GM21737 (cell line): ENCODE data around the gene MELK.
"Not testable (repeated sequence)": the region's sequence is repeated elsewhere in the genome, so short reads cannot be mapped to it uniquely, and the experiment has no call there.

Source experiments
- ATAC-seq: cut with Tn5 transposase; IDR thresholded peaks from one replicate; pipeline ENCODE4 v1.9.1; 2021; ENCODE audit warnings: mild to moderate bottlenecking, moderate library complexity; ENCODE audit not compliant: unreplicated experiment

Gene MELK

DNA sequence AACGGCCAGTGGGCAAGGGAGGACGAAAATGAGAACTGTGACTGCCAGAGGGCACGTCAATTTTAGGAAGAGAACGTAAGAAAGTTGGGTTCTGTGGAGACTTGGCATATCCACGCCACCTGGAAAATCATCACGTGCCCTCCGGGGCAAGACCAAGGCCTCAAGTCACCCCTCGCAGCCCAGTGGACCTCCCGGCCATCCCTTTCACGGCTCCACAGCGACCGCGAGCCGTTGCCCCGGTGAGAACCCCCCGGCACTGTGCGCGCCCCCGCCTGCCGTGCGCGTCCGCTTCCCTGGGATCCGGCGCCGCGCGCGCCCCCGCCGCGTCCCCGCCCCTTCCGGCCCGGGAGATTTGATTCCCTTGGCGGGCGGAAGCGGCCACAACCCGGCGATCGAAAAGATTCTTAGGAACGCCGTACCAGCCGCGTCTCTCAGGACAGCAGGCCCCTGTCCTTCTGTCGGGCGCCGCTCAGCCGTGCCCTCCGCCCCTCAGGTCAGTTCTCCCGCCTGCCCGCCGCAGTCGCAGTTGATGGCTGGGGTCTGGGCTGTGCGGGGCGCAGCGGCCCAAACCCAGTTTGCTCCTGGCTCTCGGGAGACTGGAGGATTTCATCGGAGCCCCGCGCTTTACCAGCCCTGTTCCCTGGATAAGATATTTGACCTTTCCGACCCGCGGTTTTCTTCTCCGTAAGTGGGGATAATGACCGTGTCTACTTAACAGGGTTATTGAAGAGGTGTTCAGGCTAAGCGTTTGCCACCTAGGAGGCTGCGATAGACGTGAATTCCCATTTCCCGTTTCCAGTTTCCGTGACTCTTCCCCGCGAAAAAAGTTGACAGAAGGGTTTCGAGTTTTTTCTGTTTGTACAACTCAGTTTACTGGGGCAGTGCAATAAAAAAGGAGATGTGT is at the start of gene MELK:
Gene MELK, plus strand, starts transcription at position 381 of the 904 bp plus-strand sequence. CDS start 8,787 bp downstream, outside the sequence.
- ATAC-seq, result peak; percentile 81

DNA sequence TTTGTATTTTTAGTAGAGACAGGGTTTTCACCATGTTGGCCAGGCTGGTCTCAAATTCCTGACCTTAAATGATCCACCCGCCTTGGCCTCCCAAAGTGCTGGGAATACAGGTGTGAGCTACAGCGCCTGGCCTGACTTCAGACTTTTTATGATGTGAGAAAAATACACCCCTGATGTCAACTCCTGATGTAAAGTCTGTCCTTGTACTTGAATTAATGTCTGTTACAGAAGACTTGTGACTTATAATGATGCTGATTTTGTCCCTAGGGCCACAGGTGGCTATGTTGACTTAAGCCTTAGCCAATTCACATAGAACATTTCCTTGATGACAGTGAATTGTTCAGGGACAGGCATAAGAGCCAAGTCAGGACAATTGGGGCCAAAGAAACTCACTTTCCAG is 42.5 kb upstream of the MELK start:
- ATAC-seq, result no peak

DNA sequence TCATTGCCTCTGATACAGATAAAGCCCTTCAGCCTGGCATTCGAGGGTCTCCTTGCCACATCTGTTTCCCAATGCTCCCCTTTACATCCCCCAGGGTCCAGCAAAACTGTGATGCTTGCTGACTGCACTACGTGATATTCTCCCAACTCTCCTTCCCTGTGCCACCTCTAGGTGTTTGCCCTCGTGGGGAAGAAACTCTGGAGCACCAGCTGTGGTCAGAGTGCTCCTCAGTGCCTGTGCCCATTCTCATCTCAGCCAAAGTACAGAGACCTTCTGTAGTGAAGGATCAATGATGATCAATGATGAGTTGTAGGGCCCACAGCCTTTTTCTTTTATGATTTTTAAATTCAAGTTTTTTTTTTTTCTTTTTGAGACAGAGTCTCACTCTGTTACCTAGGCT is 40.3 kb upstream of the MELK start:
- ATAC-seq, result no peak

DNA sequence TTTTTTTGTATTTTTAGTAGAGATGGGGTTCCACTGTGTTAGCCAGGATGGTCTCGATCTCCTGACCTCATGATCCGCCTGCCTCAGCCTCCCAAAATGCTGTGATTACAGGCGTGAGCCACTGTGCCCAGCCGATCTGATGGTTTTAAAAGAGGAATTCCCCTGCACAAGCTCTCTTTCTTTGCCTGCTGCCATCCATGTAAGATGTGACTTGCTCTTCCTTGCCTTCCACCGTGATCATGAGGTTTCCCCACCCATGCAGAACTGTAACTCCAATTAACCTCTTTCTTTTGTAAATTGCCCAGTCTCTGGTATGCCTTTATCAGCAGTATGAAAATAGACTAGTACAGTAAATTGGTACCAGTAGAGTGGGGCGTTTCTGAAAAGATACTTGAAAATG is 39.0 kb upstream of the MELK start:
- ATAC-seq, result not testable (repeated sequence)

DNA sequence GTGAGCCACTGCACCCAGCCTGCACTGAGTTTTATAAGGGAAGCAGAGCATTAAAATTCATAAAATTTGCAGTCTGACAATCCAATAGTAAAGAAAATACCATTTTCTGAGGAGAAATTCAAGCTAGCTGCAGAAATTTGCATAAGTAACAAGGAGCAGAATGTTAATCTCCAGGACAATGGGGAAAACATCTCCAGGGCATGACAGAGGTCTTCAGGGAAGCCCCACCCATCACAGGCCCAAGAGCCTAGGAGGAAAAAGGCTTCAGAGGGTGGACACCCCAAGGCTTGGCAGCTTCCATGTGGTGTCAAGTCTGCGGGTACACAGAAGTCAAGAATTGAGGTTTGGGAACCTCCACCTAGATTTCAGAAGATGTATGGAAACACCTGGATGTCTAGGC is 37.6 kb upstream of the MELK start:
- no peak for ATAC-seq

DNA sequence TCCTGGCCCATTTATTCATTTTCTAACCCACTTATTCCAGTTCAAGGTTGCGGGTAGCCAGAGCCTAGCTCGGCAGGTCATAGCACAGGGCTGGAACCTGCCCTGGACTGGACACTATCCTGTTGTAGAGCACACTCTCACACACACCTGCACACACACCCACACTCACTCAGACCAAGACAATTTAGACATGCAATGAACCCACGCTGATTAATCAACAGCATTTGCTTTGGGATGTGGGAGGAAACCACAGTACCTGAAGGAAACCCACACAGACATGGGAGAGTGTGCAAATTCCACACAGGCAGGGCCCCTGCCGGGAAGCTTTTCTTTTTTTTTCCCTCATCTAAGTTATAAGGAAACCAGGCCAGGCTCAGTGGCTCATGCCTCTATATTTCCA is 34.8 kb upstream of the MELK start:
- no peak for ATAC-seq

DNA sequence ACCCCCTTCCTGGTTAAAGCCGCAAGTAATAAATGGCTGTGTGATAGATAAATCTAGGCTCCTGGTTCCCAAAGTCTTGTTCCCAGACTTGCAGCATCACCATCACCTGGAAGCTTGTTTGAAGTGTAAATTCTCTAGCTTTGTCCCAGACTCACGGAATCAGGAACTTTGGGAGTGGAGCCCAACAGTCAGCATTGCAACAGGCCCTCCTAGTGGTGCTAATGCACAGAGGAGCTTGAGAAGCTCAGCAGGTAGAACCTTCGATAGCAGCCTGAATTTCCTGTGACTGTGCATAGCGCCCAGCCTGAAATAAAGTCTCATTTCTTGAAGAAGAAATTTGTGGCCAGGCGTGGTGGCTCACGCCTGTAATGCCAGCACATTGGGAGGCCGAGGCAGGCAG is 30.3 kb upstream of the MELK start:
- ATAC-seq, result no peak

DNA sequence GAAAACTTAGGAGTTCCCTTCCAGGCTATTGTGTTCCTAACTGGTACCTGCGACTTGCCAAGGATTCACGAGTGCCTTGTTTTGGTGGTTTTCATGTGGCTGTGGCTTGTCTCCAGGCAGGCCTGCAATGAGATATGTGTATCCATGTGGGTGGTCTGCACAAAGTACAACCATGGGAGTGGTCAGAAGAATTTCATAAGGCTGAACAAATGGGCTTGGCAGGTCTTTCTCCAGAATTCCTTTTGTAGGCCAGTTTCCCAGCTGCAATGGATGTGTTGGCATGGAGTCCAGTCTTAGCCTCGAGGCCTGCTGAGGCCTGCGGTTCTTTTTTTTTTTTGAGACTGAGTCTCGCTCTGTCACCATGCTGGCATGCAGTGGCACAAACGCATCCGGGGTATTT is 28.8 kb upstream of the MELK start:
- no peak for ATAC-seq

DNA sequence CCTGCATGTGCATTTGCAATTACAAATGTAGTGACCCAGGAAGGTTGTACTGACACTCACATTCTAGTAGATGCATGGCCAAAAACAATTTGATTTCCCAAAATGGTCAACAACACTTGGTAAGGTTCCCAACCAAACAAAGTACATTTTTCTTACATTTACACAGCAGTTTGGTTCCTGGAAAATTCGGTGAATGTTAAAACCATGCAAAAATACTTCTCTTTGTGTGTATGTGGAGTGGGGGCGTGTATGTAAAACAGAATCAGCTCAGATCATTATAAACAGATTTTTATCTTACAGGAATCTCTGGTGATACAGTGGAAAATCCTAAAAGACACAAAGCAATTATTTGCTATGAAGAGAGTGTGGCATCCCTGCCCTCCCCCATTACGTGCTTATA is 25.1 kb upstream of the MELK start:
- ATAC-seq, result no peak

DNA sequence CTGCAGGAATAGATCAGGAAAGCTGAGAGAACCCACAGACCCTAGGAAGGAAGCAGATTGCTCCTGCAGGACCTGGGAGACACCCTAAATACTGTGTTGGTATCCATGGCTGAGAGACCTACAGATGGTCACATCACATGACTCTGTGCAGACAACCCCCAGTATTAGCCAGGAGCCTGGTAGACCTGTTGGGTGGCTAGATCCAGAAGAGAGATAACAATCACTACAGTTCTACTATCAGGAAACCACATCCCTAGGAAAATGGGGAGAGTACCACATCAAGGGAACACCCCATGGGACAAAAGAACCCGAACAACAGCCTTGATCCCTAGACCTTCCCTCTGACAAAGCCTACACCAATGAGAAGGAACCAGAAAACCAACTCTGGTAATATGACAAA is 24.2 kb upstream of the MELK start:
- no peak for ATAC-seq

DNA sequence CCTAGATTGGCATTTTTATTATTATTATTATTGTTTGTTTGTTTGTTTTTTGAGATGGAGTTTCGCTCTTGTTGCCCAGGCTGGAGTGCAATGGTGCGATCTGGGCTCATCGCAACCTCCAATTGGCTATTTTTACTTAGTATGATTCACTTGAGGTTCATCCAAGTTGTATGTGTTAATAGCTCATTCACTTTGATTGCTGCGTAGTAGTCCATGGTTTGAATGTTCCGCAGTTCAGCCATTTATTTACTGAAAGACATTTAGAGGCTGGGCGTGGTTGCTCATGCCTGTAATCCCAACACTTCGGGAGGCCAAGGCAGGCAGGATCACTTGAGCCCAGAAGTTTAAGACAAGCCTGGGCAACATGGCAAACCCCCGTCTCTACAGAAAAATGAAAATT is 22.6 kb upstream of the MELK start:
- ATAC-seq, result no peak

DNA sequence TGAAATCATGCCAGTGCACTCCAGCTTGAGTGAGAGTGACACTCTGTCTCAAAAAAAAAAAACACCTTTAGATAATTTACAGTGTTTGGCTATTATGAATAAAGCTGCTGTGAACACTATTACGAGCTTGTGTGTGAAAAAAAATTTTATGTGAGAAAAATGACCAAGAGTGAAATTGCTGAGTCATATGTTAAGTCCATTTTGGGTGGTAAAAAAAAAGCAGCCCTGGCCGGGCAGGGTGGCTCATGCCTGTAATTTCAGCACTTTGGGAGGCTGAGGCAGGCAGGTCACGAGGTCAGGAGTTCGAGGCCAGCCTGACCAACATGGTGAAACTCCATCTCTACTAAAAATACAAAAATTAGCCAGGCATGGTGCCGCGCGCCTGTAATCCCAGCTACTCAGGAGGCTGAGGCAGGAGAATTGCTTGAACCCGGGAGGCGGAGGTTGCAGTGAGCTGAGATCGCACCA is 22.0 kb upstream of the MELK start:
- not testable (repeated sequence) for ATAC-seq

DNA sequence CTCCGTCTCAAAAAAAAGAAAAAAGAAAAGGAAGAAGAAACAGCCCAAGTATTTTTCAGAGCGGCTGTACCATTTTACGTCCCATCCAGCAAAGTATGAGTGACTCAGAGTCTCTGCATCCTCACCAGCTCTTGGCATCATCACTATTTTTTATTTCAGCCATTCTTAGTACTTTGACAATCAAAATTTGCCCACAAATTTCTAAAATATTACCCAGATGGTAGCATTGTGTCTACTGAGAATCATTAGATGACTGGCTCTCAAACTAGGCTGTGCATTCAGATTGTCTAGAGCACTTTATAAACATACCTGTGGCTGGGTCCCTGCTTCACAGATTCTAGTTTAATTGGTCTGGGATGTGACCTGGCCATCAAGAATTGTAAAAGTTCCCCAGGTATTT is 21.6 kb upstream of the MELK start:
- no peak for ATAC-seq

DNA sequence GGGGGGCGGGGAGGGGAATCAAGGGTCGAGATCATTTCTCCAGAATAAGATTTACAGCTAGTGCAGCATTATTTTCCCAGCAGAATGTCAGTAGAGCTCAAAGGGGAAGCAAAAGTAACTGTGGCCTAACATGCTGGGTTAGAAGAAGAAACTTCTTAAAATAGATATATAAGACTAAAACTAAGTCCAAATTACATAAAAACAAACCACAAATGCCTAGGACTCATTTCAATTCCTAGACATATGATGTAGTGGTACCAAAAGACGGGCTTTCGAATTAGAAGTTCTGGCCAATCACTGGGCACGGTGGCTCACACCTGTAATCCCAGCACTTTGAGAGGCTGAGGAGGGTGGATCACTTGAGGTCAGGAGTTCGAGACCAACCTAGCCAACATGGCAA is 20.8 kb upstream of the MELK start:
- no peak for ATAC-seq

DNA sequence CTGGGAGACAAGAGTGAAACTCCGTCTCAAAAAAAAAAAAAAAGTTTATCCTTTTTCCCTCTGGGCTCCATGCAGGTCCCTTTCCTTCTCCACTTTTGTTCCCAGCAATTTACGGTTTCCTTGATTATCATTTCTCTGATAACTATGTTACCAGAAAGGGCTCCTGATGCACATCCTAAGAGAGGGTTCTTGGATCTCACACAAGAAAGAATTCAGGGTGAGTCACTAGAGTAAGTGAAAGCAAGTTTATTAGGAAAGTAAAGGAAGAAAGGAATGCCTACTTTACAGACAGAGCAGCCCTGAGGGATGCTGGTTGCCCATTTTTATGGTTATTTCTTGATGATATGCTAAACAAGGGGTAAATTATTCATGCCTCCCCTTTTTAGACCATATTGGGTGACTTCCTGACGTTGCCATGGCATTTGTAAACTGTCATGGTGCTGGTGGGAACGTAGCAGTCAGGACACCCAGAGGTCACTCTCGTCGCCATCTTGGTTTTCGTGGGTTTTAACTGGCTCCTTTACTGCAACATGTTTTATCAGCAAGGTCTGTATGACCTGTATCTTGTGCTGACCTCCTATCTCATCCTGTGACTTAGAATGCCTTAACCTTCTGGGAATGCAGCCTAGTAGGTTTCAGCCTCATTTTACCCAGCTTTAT is 13.5 kb upstream of the MELK start:
- no peak for ATAC-seq

DNA sequence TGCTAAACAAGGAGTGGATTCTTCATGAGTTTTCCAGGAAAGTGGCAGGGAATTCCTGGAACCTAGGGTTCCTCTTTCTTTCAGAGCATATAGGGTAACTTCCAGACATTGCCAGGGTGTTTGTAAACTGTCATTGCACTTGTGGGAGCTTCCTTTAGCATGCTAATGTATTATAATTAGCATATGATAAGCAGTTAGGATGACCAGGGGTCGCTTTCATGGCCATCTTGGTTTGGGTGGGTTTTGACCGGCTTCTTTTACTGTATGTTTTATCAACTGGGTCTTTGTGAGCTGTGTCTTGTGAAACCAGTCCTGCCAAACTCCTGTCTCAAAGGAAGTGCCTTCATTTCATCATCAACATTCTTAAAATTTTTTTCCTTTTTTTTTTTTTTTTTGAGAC is 11.9 kb upstream of the MELK start:
- ATAC-seq, result no peak

DNA sequence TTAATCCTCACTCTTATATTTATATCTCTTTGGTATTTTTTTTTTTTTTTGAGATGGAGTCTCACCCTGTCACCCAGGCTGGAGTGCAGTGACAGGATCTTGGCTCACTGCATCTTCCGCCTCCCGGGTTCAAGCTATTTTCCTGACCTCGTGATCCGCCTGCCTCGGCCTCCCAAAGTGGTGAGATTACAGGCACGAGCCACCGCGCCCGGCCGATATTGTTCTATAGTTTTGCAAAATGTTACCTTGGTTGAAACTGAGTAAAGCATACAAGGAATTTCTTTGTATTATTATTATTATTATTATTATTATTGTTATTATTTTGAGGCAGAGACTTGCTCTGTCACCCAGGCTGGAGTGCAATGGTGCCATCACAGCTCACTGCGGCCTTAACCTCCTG is 9.9 kb upstream of the MELK start:
- ATAC-seq, result not testable (repeated sequence)

DNA sequence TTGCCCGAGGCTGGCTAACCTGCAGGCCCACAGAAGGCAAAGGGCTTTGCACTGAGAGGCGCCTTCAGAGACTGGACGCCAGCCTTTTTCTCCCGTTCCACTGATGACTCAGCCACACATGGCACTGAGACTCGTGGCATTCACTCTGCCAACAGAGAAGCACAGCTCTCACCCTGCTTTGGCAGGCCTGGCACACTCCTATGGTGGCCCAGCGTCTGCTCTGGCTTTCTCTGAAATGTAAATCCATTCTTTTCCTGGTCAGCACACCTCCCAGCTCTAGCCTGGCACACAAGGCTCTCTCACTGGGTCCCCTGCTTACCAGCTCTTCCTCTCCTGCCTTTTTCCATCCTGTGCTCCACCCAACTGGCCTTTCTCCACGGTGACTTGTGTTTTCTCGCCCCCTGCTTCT is 5.9 kb upstream of the MELK start:
- no peak for ATAC-seq

DNA sequence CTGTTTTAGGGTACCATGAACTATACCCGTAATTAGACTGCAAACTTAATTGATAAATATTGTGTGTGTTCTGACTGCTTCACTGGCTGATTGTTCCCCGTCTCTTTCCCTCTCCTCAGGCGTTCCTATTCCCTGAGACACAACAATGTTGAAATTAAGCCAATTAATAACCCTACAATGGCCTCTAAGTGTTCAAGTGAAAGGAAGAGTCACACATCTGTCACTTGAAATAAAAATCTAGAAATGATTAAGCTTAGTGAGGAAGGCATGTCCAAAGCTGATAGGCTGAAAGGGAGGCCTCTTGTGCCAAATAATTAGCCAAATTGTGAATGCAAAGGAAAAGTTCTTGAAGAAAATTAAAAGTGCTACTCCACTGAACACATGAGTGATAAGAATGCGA is 4.0 kb upstream of the MELK start:
- ATAC-seq, result not testable (repeated sequence)

DNA sequence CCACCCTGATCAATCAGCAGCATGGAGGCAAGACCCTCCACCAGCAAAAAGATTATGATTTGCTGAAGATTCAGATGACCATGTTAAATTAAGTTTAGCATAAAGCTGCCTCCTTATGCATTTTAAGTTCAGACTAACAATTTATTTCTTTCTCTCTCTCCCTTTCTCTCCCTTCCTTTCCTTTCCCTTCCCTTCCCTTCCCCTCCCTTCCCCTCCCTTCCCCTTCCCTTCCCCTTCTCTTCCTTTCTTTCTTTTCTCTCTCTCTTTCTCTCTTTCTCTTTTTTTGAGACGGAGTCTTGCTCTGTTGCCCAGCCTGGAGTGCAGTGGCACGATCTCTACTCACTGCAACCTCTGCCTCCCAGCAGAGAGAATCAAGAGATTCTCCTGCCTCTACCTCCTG is 1.4 kb upstream of the MELK start:
- ATAC-seq, result no peak

DNA sequence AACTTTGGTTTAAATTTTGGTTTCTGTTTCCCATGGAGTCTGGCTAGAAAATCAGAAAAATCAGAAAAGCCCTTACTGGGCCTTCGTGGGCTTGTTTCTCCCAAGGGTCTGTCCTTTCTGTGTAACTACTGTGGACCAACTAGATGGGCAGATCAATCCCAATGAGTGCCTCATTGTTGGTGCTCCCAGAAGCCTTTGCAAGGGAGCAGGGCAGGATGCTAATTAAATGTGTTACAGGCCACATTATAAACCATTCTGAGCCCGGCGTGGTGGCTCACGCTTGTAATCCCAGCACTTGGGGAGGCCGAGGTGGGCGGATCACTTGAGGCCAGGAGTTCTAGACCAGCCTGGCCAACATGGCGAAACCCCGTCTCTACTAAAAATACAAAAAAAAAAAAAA is 1.4 kb downstream of the MELK start:
- not testable (repeated sequence) for ATAC-seq

DNA sequence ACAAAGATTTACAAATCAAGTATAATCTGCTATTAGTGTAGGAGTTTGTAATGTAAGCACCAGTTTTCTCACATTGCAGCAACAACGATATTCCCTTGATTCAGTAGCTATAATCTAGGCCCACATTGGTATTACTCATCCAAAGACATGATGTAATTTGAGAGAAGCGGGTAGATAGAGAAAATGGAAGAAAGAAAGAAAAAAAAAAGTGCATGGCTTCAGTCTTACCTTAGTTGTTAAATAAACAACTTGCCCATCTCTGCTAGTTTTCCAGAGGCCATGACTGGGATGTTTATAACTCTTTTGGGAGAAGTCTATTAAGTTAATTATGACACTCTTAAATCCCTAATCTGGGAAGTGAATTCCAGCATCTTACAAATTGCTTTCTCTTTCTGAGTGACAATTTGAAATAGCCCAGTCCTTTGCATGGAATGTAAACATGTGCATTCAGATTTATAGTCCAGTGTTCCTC is 2.8 kb downstream of the MELK start:
- ATAC-seq, result no peak
